Activated CD8-positive, alpha-beta memory T cell treated with anti-CD3 and anti-CD28 coated beads for 36 hours (primary cell): ENCODE results near the gene STUM. TPM values are rescaled to one million over a fixed set of nuclear protein-coding genes. Genes with fewer than 3 reads are reported as not detected.

Experiments used
- CTCF ChIA-PET: fragments of 350-600 bp; sonication (Branson Sonifier 250); formaldehyde crosslinking; loops from one replicate; lab custom pipeline; 2021; ENCODE audit warnings: antibody characterized with exemption; lab: Charles Lee
- POLR2A ChIA-PET: fragments of 350-600 bp; sonication (Branson Sonifier 250); formaldehyde crosslinking; loops from one replicate; lab custom pipeline; 2021; ENCODE audit warnings: antibody characterized with exemption; lab: Charles Lee
- total RNA-seq, 2 experiments: library from RNA; stranded (reverse); gene quantifications; one replicate each; pipeline ENCODE4 v1.2.3, GENCODE V29; 2021

Gene STUM
- total RNA-seq, 2 experiments from 2014 or later: not detected

GRCh38 chr1:226651041-226651731 lies 102.6 kb downstream of the STUM start:
- POLR2A ChIA-PET: interaction anchor here (3.0 kb wide), 1 partner anchor 7 kb away, joined by 14 read pairs; no protein-coding TSS in a partner anchor
- CTCF ChIA-PET: interaction anchor here (1.0 to 1.6 kb wide), 6 partner anchors 10 to 177 kb away, joined by 3 to 4 read pairs (median 4); no protein-coding TSS in a partner anchor

GRCh38 chr1:226651732-226652105 lies 103.2 kb downstream of the STUM start:
- POLR2A ChIA-PET: interaction anchor here (0.9 to 3.0 kb wide), 2 partner anchors 8 to 88 kb away, joined by 3 to 14 read pairs; no protein-coding TSS in a partner anchor
- CTCF ChIA-PET: interaction anchor here (1.0 to 1.6 kb wide), 3 partner anchors 16 to 176 kb away, joined by 3 to 4 read pairs (median 3); no protein-coding TSS in a partner anchor

- POLR2A ChIA-PET: interaction anchor here (0.9 to 3.0 kb wide), 2 partner anchors 9 to 87 kb away, joined by 3 to 14 read pairs; no protein-coding TSS in a partner anchor
These were observed 104.0 kb downstream of the STUM start for GRCh38 chr1:226652613-226653012.

GRCh38 chr1:226653311-226653921 lies 104.9 kb downstream of the STUM start:
- POLR2A ChIA-PET: interaction anchor here (0.7 to 3.0 kb wide), 6 partner anchors 9 to 140 kb away, joined by 3 to 14 read pairs (median 4); no protein-coding TSS in a partner anchor
- CTCF ChIA-PET: interaction anchor here (0.9 to 2.4 kb wide), 9 partner anchors 9 to 175 kb away, joined by 3 to 14 read pairs (median 4); no protein-coding TSS in a partner anchor

More at GRCh38 chr1:226652613-226653012, 104.0 kb downstream of the STUM start:
- CTCF ChIA-PET: interaction anchor here (1.3 to 2.4 kb wide), 2 partner anchors 17 to 35 kb away, joined by 4 to 14 read pairs; no protein-coding TSS in a partner anchor

GRCh38 chr1:226654046-226654667 lies 105.6 kb downstream of the STUM start:
- ChIA-PET CTCF (interaction anchor here (0.9 to 2.4 kb wide), 9 partner anchors 8 to 174 kb away, joined by 3 to 14 read pairs (median 4); no protein-coding TSS in a partner anchor), POLR2A (interaction anchor here (1.0 to 3.0 kb wide), 3 partner anchors 9 to 54 kb away, joined by 3 to 14 read pairs (median 5); no protein-coding TSS in a partner anchor)

- ChIA-PET CTCF (interaction anchor here (0.9 to 2.4 kb wide), 5 partner anchors 8 to 33 kb away, joined by 3 to 14 read pairs (median 5); no protein-coding TSS in a partner anchor), POLR2A (interaction anchor here (1.0 kb wide), 1 partner anchor 54 kb away, joined by 3 read pairs; no protein-coding TSS in a partner anchor)
These were observed 106.1 kb downstream of the STUM start for GRCh38 chr1:226654668-226655055.

- POLR2A ChIA-PET: no interaction called here
- CTCF ChIA-PET: interaction anchor here (1.4 to 2.4 kb wide), 2 partner anchors 22 to 23 kb away, joined by 3 to 10 read pairs; no protein-coding TSS in a partner anchor
These were observed 106.9 kb downstream of the STUM start for GRCh38 chr1:226655251-226656163.

- ChIA-PET POLR2A (no interaction called here), CTCF (interaction anchor here (1.4 kb wide), 2 partner anchors 13 to 23 kb away, joined by 3 read pairs; no protein-coding TSS in a partner anchor)
These were observed 107.6 kb downstream of the STUM start for GRCh38 chr1:226656201-226656600.

- CTCF ChIA-PET: interaction anchor here (1.4 kb wide), 1 partner anchor 14 kb away, joined by 3 read pairs; no protein-coding TSS in a partner anchor
These were observed 108.2 kb downstream of the STUM start for GRCh38 chr1:226656601-226657277.

GRCh38 chr1:226657895-226658545 lies 109.5 kb downstream of the STUM start:
- ChIA-PET CTCF (interaction anchor here (0.5 to 0.6 kb wide), 2 partner anchors 296 to 510 kb away, joined by 4 read pairs; no protein-coding TSS in a partner anchor), POLR2A (interaction anchor here (1.2 kb wide), 1 partner anchor 17 kb away, joined by 4 read pairs; no protein-coding TSS in a partner anchor)

More at GRCh38 chr1:226656601-226657277, 108.2 kb downstream of the STUM start:
- POLR2A ChIA-PET: no interaction called here

GRCh38 chr1:226658546-226659125 lies 110.1 kb downstream of the STUM start:
- CTCF ChIA-PET: interaction anchor here (0.5 to 0.6 kb wide), 2 partner anchors 297 to 509 kb away, joined by 4 read pairs; no protein-coding TSS in a partner anchor
- POLR2A ChIA-PET: interaction anchor here (0.6 to 1.2 kb wide), 2 partner anchors 16 to 20 kb away, joined by 3 to 4 read pairs; no protein-coding TSS in a partner anchor

Other genes starting within 250 kb of the STUM start
- 10 to 100 TPM in 1 of 2 experiments, 1 to 10 TPM in 1; 8.2 to 10.2 TPM for gene LIN9, start 239.6 kb upstream of the STUM start, total RNA-seq
- 100 to 1,000 TPM; 238 to 245 TPM for gene PARP1, start 140.7 kb upstream of the STUM start, total RNA-seq
- gene ITPKB, start 190.5 kb downstream of the STUM start, total RNA-seq: 10 to 100 TPM; 29.5 to 29.7 TPM